Kasumi-1 (cell line): Measurements from ENCODE around the gene TTC8.
"Not testable (repeated sequence)": the region's sequence is repeated elsewhere in the genome, so short reads cannot be mapped to it uniquely, and the experiment has no call there.

ENCODE experiments used
- DNase-seq, 2 experiments: peaks; one replicate each; lab custom pipeline; 2025; lab: John Stamatoyannopoulos, UW

The TTC8 gene

DNA sequence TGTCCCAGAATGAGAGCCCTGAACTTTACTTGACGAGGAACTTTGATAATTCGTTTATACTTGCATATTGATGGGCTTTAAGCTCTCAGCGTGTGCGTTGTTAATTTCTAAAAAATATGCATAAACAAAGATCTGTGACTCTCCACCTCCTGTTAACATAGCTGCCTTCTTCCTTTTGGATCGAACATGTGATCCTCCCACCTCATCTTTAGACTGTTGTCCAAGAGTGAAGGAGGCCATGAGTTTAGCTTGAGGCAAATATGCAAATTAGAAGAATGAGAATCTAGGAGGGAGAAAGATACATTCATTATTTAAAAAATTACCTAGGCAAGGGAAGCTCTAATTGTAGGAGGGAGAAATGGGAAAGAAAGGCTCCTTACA is 617 bp downstream of the TTC8 start:
- peak in 1 of 2 experiments; percentile 18 for DNase-seq

DNA sequence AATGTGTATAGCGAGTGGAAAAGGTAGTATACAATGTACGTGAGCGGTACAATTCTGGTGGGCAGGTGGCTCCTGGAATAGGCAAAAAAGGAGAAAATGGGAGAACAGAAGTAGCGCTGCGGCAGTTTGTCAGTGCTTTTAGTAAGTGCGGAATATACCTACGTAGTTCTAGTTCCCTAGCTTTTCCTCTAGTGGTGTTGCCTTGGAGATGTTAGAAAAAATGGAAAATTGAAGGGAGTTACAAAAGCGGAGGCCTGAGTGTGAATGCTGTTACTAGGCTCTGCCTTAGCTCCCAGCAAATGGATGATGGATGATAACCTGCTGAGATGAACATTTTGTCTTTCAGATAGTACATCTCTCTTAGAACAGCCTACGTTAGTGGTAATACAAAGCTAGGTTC is 1.1 kb downstream of the TTC8 start:
- no peak for DNase-seq

DNA sequence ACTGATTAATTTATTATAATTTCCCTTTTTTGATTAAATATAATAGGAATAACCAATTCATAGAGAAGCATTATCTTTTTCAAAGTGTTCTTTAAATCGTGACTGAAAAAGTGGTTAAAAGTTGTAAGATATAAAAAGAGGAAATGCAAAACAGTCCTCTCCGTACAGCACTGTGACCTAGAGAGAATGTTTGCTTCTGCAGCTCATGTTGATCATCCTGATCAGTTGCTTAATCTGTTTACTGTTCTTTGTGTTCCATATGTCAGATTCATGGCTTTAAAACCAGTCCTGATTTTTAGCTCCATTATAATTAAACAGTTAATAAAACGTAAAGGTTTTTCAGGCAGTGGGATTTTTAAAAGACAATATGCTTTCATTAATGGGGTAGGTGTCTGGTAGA is 4.7 kb downstream of the TTC8 start:
- peak; percentile 29 to 56 for DNase-seq

DNA sequence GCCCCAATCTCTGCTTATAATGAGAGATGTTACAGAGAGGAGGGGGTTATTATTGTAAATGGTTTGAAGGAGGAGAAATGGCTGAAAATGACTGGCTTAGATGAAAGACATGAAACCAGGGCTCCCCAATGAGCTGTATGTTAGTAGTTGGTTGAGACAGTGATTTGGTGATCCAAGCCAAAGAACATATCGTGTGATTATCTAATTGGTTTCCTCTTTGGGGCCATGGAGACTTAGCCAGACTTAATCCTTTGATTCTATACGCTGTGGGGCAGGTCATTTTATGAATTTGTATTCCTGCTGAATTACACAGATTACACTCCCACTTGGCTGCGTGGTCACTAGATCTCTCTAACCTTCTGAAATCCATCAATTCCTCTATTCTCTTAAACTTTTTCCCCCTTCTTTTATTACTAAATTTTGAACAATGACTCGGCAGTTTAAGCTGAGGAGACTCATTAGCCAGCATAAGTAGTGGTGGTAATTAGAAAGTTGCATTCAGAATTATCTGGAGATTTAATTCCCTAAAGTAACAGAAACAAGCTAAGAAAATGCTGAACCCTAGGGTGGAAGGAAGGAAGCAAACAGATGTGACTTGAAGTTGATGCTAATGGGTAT is 5.3 kb downstream of the TTC8 start:
- DNase-seq: peak in 1 of 2 experiments; percentile 8

DNA sequence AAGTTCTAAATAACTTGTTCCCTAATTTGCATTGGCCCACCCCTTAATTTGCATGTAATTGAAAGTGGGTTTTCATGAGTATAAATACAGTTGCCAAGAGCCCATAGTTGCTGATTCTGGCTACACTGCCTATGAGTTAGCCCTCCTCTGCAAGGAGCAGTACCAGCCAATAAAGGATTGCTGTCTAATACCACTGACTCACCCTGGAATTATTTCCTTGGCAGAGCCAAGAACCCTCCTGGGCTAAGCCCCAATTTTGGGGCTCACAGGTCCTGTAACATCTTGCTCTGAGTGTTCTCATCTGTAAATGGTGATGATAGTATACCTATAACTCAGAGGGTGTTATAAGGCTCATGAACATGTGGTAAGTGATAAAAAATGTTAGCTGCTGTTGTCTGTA is 6.8 kb downstream of the TTC8 start:
- DNase-seq: no peak

DNA sequence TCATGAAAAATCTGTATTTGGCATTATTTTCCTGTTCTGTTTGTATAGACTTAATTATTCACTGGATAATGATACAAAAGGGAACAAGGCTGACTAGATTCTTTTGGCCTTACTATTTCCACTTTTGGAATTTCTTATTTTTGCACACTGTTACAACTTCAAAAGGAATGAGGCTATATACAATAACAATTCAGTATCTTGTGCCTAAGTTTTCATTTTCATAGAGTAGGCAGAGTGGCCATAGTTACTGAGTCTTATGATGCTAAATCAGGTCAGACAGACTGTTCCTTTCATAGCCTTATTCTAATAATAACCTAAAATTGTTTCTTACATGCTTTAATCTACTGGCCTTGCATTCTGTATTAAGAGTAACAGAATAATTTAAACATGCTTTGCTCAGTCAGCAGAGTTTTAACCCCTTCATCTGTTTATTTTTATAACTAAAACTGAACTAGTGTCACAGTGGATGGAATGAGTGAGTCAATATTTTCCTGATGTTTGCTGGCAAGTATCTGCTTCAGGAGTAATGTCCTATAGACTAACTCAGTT is 10.5 kb downstream of the TTC8 start:
- no peak for DNase-seq

DNA sequence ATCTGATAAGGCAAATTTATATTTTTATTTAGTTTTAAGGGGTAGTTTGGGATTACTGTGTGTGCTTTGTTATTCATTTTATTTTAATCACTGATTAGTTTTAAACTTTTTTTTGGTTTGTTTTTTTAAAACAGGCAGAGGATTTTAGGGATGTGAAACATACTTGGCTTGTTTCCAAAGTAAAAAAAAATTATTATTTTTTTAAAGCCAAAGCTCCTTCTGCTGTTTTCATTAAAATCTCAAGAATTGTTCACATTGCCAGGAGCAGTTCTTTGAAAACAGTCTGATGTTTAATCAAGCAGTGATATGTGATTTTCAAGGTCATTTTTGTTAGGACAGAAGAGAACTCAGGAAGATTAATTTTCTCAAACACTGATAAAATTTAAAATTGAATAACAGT is 11.2 kb downstream of the TTC8 start:
- no peak for DNase-seq

DNA sequence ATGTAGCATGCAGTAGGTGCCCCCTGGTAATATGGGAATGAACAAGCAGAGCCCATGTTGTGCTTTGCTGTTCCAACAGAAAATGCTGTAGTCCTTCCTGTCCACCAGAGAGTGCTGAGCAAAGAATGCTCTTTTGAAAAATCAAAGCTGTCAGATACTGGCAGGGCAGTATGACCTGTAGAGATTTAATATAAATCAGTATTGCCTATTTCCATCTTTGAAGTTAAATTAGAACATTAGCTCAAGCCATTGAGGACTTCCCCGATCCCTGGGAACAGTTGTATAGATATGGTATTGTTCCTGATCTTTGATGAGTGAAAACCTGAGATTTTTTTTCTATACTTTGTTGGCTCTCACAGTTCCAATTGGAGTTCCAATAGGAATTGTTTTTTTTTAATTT is 13.0 kb downstream of the TTC8 start:
- DNase-seq: no peak

DNA sequence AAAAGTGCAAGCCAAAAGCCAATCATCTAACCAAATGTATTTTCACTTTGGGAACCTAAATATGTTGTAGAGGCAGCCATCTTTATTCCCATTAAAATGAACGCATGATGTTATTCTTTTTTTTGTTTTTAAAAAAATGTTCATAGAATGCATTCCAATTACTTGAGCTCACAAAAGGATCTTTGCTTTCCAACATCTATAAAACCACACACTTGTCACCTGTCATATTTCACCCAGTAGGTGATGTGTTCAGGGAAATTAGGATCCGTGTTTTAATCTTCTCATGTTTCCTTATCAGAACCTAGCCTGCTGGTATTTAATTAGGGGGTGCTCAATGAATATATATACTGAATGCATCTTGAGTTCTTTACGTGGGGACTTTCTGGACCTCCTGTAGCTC is 13.6 kb downstream of the TTC8 start:
- DNase-seq: no peak

DNA sequence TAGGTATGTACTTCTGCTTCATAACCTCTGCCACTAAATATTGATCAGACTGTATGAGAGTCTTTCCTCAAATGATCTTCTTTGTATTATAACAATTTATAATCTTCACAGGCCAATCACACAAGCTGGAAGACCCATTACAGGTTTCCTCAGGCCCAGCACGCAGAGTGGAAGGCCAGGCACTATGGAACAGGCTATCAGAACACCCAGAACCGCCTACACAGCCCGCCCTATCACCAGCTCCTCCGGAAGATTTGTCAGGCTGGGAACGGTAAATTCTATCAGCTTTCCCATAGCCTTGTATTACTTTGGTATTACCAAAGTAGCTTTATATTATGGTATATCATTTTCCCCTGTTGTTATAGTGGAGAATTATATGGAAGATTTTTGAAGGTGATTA is 16.5 kb downstream of the TTC8 start:
- DNase-seq: no peak

DNA sequence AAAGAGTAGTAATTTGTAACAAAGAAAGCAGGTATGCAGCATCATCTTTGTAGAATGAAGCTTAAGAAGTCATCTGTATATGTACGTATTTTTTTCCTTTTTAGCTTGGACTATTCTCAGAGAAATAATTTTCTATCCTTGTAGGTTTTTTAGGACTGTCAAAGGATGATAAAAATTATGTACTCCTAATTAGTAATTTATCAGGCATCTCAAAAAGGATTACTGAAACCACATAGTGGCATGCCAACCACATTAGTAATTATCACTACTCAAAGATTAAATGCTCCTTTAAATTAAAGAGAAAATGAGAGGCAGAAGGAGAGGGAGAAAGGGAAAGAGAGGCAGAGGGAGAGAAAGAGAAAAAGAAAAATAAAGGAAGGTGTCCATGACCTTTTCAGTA is 17.3 kb downstream of the TTC8 start:
- no peak for DNase-seq

DNA sequence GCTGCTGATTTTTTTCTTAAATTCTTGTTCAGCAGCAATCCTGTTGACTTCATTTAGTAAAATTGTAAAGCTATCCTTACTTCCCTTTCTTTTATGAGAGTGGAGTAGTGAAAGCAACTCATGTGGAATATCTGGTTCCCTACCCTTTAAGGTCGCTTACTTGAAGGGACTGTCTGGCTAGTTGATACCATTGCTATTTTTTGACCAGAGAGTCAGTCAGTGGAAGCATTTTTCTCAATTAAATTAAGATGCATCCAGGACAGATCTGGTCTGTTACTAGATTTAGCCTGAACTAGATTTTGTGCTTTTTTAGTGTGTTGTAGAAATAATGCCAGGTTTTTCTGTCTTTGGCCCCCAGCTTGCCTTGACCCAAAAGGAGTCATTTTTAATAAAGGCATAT is 18.0 kb downstream of the TTC8 start:
- DNase-seq: no peak

DNA sequence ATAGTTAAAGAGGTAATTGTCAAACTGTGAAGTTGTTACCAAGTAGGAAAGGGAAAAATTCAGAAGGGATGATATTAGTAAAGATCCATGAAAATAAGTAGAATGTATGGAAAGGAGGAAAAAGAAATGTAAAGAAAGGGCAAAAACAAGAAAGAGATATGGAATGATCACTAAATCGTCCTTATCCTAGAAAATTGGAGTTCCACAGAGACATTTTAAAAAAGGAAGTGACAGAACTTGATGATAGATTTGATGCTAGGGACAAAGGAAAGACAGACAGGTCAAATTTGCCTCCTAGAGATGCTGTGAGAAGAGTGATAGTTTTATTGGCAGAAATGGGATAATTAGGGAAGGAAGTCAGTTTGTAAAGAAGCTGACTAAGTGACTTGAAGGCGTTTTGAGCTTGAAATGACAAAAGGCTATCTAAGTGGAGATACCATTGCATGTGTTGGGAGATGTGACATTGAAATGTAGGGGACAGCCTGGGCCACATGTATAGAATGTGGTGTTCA is 20.6 kb downstream of the TTC8 start:
- no peak for DNase-seq

DNA sequence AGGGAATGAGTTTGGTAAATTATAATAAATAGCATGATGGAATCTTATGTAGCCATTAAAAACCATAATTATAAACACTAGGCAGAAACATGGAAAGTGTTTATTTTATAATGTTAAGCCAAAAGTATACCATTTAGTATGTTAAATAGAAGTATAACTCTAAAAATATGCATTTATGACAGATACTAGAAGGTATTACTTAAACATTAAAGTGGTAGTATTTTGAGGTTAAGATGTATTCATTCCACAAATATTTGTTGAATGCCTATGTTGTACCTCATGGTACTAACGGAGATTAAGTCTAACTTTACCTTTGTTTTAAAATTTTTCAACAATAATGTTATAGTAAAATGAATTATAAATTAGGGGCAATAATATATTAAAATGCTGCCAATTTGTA is 24.1 kb downstream of the TTC8 start:
- DNase-seq: no peak

DNA sequence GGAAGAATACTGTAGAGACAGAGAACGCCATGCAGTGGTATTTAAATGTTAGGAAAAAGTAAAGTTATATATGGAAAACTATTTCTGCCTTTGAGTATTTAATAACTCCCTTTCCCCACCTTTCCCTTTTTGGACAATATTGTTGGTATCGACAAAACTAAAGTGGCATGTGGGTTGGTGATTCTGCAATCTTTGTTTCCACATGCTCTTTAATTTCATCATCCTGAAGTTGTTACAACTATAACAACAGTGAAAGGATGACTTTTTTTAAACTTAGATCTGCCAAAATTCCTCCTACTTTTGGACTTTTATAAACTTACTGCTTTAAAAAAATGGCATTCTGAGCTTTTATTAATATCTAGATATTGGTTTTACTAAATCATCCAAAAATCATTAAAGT is 25.3 kb downstream of the TTC8 start:
- no peak for DNase-seq

DNA sequence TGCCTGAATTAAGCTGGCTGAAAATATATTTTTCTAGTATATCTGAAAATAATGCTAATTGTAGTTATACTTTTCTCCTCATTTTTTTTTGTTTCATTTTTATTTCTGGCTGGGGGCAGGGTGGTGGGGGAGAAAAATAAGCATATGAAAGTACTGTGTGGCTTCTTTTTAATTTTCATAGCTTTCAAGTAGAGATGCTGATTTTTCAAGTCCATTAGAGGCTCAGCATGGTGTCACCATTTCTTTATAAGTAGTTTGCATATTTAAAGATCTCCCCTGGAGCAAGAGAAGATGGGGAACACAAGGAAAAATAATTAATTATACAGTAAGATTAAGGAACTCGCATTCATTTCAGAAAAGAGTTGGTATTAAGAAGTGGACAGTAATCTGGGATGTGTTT is 27.1 kb downstream of the TTC8 start:
- no peak for DNase-seq

DNA sequence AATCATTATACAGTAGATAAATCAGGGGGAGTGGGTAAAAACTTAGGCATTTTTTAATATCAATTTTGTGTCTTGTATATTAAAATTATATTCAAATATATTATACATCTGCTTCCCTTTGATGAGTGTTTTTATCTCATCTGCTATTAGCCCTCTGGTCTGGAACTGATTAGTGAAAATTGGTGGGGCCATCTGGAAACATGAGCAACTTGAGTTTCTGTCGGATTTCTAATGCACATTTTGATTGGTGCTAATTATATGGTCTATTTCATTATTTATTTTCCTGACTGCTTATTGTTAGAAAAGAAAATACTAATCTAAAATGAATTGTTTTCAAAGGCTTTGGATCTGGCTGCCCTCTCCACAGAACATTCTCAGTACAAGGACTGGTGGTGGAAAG is 28.2 kb downstream of the TTC8 start:
- no peak for DNase-seq

DNA sequence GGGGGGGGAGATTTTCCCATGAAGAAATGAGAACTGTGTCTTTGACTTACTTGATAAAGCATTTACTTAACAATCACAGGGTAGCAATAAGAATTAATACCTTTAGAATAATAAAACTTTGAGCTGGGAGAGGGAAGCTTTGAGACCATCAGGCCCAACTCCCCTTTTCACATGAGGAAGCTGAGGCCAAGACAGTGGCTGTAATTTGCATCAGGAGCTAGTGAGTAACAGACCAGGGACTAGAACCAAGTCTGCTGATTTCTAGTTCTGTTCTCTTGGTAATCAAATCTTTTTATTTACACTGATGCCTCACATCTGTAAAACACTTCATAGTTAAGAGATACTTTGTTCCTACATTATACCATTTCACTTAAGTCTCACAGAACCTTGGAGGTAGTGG is 28.7 kb downstream of the TTC8 start:
- DNase-seq: no peak

DNA sequence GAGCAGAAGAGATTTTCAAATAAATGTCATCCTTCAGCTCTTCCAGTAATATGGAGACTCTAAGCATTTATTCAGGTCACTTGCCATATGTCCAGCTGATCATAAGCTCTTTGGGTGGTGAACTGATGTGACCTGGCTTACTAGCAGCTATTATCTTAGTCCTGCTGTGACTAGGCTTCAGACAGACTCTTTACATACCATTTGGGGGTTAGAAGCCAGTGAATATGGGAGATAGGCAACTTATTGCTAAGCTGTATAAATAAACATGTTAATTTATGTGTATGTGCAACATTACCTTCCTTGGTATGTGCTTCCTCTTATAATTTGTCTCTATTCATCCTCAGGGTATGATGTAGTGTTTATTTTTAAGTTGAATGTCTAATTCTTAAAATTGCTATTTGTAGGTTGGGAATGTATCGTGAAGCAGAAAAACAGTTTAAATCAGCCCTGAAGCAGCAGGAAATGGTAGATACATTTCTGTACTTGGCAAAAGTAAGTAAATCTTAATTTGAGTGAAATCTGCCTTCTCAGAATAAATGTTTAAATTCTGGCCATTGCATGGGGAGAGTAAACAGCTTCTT is 32.4 kb downstream of the TTC8 start:
- DNase-seq: no peak

DNA sequence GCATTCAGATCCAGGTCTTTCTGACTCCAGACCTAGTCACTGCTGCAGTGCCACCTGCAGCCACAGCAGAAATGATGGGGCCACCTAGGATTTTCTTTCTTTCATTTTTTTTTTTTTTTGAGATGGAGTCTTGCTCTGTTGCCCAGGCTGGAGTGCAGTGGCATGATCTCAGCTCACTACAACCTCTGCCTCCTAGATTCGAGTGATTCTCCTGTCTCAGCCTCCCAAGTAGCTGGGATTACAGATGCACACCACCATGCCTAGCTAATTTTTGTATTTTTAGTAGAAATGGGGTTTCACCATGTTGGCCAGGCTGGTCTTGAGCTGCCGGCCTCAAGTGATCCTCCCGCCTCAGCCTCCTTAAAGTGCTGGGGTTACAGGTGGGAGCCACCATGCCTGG is 33.4 kb downstream of the TTC8 start:
- DNase-seq: not testable (repeated sequence)

DNA sequence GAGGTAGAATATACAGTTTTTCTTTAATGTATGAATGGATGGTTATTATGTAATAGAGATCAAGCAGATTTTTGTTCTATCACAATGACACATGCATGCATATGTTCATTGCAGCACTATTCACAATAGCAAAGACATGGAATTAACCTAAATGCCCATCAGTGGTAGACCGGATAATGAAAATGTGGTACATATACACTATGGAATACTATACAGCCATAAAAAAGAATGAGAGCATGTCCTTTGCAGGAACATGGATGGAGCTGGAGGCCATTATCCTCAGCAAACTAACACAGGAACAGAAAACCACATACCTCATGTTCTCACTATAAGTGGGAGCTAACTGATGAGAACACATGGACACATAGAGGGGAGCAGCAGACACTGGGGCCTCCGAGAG is 34.7 kb downstream of the TTC8 start:
- DNase-seq: not testable (repeated sequence)

DNA sequence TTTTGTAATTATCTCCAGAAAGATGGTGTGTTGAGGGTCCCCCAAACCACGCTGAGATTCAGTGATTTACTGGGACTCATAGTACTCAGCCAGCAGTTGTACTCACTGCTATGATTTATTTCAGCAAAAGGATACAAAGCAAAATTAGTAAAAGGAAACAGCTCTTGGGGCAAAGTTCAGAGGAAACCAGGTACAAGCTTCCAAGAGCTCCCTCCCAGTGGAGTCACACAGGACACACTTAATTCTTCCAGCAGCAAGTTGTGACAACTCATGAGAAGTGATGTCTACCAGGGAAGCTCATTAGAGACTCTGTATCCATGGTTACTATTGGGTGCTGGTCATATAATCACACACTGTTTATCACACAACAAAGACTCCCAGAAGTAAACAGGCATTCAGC is 38.7 kb downstream of the TTC8 start:
- DNase-seq: no peak

DNA sequence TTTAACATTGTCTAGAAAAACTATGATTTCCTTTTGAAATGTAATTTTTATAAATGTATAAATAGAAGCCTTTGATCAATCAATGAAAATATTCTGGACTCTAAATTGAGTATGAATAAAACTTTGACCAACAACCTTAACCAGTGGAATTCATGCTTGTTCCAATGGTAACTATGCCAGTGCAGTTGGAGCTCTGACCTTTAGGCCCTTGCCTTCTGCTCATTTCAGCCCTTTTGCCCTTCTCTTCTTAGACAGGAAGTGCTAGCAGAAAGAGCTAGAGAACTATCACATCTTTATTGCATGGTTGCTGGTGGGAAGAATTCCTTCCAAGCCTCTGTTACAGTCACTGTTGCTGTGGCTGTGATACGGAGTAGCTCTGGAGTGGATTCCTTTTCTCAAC is 39.7 kb downstream of the TTC8 start:
- DNase-seq: no peak

DNA sequence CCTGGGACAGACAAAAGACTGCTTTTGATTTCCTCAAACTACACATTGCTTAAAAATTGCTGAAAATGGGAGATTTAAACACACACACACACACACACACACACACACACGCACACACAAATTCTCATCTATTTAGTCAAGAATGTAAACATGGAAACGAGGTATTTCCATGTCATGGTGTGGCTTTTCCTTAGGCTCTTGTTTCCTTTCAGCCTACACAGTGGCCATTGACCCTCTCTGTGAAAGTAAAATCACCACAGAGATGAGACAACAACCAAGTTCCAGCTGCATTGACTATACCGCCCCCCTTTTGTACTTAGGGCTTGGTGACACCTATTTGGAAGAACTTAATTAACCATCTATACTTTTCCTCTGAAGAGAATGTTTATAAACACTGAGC is 41.9 kb downstream of the TTC8 start:
- no peak for DNase-seq
